Hematopoietic multipotent progenitor cell treated with erythropoietin and hydrocortisone succinate and interleukin-3 and kit ligand, for 8 days (in vitro differentiated cells): Measurements from ENCODE around the gene MED12L.

Source experiments
- DNase-seq: peaks from one replicate; pipeline ENCODE4 v3.0.0-alpha.2; 2015

The MED12L gene

GRCh38 chr3:151476344-151477018 lies 391.0 kb downstream of the MED12L start:
- peak; percentile 16 for DNase-seq

GRCh38 chr3:151477591-151478334 lies 392.3 kb downstream of the MED12L start:
- DNase-seq, result no peak

- DNase-seq, result no peak
These were observed 392.9 kb downstream of the MED12L start for GRCh38 chr3:151478335-151478697.

GRCh38 chr3:151479452-151479851 lies 394.0 kb downstream of the MED12L start:
- no peak for DNase-seq

GRCh38 chr3:151480492-151480891 lies 395.0 kb downstream of the MED12L start:
- DNase-seq, result no peak

- DNase-seq, result no peak
These were observed 398.0 kb downstream of the MED12L start for GRCh38 chr3:151483488-151483887.

- peak; percentile 78 for DNase-seq
These were observed 398.6 kb downstream of the MED12L start for GRCh38 chr3:151483961-151484520.
